Activated CD4-positive, alpha-beta T cell treated with anti-CD3 and anti-CD28 coated beads for 24 hours (primary cell): ENCODE data around the gene MARCKSL1.
"Not testable (repeated sequence)": the region's sequence is repeated elsewhere in the genome, so short reads cannot be mapped to it uniquely, and the experiment has no call there.

Experiments used
- DNase-seq, 2 donors: peaks; one replicate each; pipeline ENCODE4 v3.0.0-alpha.2; 2020; ENCODE audit warnings: low read depth in 2 of 2

MARCKSL1 gene

GRCh38 chr1:32289256-32289655 lies 46.8 kb downstream of the MARCKSL1 start:
- DNase-seq = no peak

GRCh38 chr1:32286763-32287162 lies 49.3 kb downstream of the MARCKSL1 start:
- DNase-seq = no peak

GRCh38 chr1:32285658-32286057 lies 50.4 kb downstream of the MARCKSL1 start:
- no peak for DNase-seq

GRCh38 chr1:32284777-32285176 lies 51.3 kb downstream of the MARCKSL1 start:
- DNase-seq = not testable (repeated sequence)
